Activated CD4-positive, alpha-beta T cell treated with anti-CD3 and anti-CD28 coated beads for 1 hour (primary cell): ENCODE data around the gene CALN1.
"Not testable (repeated sequence)": the region's sequence is repeated elsewhere in the genome, so short reads cannot be mapped to it uniquely, and the experiment has no call there.

Experiments used
- DNase-seq: peaks from one replicate; pipeline ENCODE4 v3.0.0-alpha.2; 2020

CALN1 gene

GRCh38 chr7:72080341-72080766 lies 331.8 kb downstream of the CALN1 start:
- no peak for DNase-seq

GRCh38 chr7:72078856-72079255 lies 333.3 kb downstream of the CALN1 start:
- DNase-seq, result no peak

- no peak for DNase-seq
Observed at GRCh38 chr7:72078301-72078700, 333.8 kb downstream of the CALN1 start.

- DNase-seq, result no peak
Observed at GRCh38 chr7:72077786-72078185, 334.4 kb downstream of the CALN1 start.

- no peak for DNase-seq
Observed at GRCh38 chr7:72072901-72073300, 339.2 kb downstream of the CALN1 start.

GRCh38 chr7:72069263-72069662 lies 342.9 kb downstream of the CALN1 start:
- DNase-seq, result no peak

- not testable (repeated sequence) for DNase-seq
Observed at GRCh38 chr7:72065764-72066163, 346.4 kb downstream of the CALN1 start.

- no peak for DNase-seq
Observed at GRCh38 chr7:72064916-72065315, 347.2 kb downstream of the CALN1 start.

- no peak for DNase-seq
Observed at GRCh38 chr7:72063330-72063729, 348.8 kb downstream of the CALN1 start.

GRCh38 chr7:72062666-72063065 lies 349.5 kb downstream of the CALN1 start:
- no peak for DNase-seq

GRCh38 chr7:72059925-72060324 lies 352.2 kb downstream of the CALN1 start:
- DNase-seq, result no peak

GRCh38 chr7:72058579-72058978 lies 353.6 kb downstream of the CALN1 start:
- DNase-seq, result no peak

GRCh38 chr7:72057796-72058195 lies 354.3 kb downstream of the CALN1 start:
- DNase-seq, result no peak

GRCh38 chr7:72057231-72057630 lies 354.9 kb downstream of the CALN1 start:
- no peak for DNase-seq

- no peak for DNase-seq
Observed at GRCh38 chr7:72055426-72055825, 356.7 kb downstream of the CALN1 start.

GRCh38 chr7:72053292-72053691 lies 358.8 kb downstream of the CALN1 start:
- DNase-seq, result no peak

- DNase-seq, result no peak
Observed at GRCh38 chr7:72048420-72048819, 363.7 kb downstream of the CALN1 start.

- DNase-seq, result no peak
Observed at GRCh38 chr7:72042855-72043254, 369.3 kb downstream of the CALN1 start.

- no peak for DNase-seq
Observed at GRCh38 chr7:72040641-72041040, 371.5 kb downstream of the CALN1 start.

- no peak for DNase-seq
Observed at GRCh38 chr7:72039460-72039859, 372.7 kb downstream of the CALN1 start.

- no peak for DNase-seq
Observed at GRCh38 chr7:72038022-72038732, 374.0 kb downstream of the CALN1 start.

GRCh38 chr7:72037516-72037915 lies 374.6 kb downstream of the CALN1 start:
- no peak for DNase-seq

GRCh38 chr7:72035266-72035665 lies 376.9 kb downstream of the CALN1 start:
- no peak for DNase-seq

- no peak for DNase-seq
Observed at GRCh38 chr7:72032934-72033333, 379.2 kb downstream of the CALN1 start.

- no peak for DNase-seq
Observed at GRCh38 chr7:72030994-72031667, 381.0 kb downstream of the CALN1 start.
